Measurements from ENCODE around the gene SPAG6. TPM values are rescaled to one million over a fixed set of nuclear protein-coding genes. Genes with fewer than 3 reads are reported as not detected.

Gene SPAG6
- total RNA-seq, 4 donors from 2014 or later: 0.64 to 0.75 TPM; not detected in 2

DNA sequence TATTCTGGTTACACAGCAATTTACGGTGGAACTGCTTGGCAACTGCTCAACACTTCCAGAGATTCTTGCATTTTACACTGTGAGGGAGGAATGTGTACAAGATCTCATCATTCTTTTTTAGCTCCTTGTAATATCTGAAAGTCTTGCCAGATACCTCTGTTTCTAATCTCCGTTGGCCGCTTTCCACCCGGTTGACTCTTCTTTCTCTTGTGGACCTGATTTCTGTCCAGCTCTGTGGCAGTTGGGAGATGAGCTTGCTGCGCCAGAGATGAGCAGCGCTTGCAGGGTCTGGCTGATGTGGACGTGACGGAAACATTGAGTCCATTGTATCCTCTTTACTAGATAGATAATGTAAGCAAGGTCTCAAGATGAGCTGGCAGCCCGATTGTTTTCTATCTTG, 27.6 kb downstream of the SPAG6 start:
- no peak overlapping the region for H3K4me3 ChIP-seq (ENCODE audit: low read depth, poor library complexity, severe bottlenecking)
- 62 to 63% methylated on average over 9 of the region's 9 CpGs for WGBS, 2 donors
- no peak for TF ChIP-seq POLR2A (IDR thresholded peaks at IDR 0.05)
- TF ChIP-seq CTCF (IDR thresholded peaks at IDR 0.05): no peak
- no peak for DNase-seq (ENCODE audit: low spot score in 2 of 2)
- intact Hi-C loops (cut with DNase I; ENCODE audit: low total_unique reads): no loop called here

- DNase-seq (ENCODE audit: low spot score in 2 of 2): no peak
- TF ChIP-seq POLR2A (IDR thresholded peaks at IDR 0.05) (no peak), CTCF (IDR thresholded peaks at IDR 0.05) (no peak)
- intact Hi-C loops (cut with DNase I; ENCODE audit: low total_unique reads): no loop called here
- WGBS, 2 donors: 82 to 89% methylated on average over 3 of the region's 3 CpGs
- no peak overlapping the region for H3K4me3 ChIP-seq (ENCODE audit: low read depth, poor library complexity, severe bottlenecking)
Measured at GRCh38 chr10:22374489-22375126, 29.3 kb downstream of the SPAG6 start.

GRCh38 chr10:22379059-22379458, 33.8 kb downstream of the SPAG6 start:
- 75 to 81% methylated on average over 3 of the region's 3 CpGs for WGBS, 2 donors
- no peak for DNase-seq (ENCODE audit: low spot score in 2 of 2)
- TF ChIP-seq CTCF (IDR thresholded peaks at IDR 0.05) (no peak), POLR2A (IDR thresholded peaks at IDR 0.05) (no peak)
- H3K4me3 ChIP-seq (ENCODE audit: low read depth, poor library complexity, severe bottlenecking): no peak overlapping the region
- intact Hi-C loops (cut with DNase I; ENCODE audit: low total_unique reads): no loop called here

GRCh38 chr10:22381262-22381661, 36.0 kb downstream of the SPAG6 start:
- 67 to 73% methylated on average over 4 of the region's 4 CpGs for WGBS, 2 donors
- intact Hi-C loops (cut with DNase I; ENCODE audit: low total_unique reads): no loop called here
- no peak overlapping the region for H3K4me3 ChIP-seq (ENCODE audit: low read depth, poor library complexity, severe bottlenecking)
- no peak for TF ChIP-seq POLR2A (IDR thresholded peaks at IDR 0.05)
- no peak for TF ChIP-seq CTCF (IDR thresholded peaks at IDR 0.05)
- no peak for DNase-seq (ENCODE audit: low spot score in 2 of 2)

GRCh38 chr10:22386503-22386902, 41.2 kb downstream of the SPAG6 start:
- WGBS, 2 donors: 79 to 89% methylated on average over 1 of the region's 1 CpG
- intact Hi-C loops (cut with DNase I; ENCODE audit: low total_unique reads): no loop called here
- DNase-seq (ENCODE audit: low spot score in 2 of 2): no peak
- TF ChIP-seq CTCF (IDR thresholded peaks at IDR 0.05) (no peak), POLR2A (IDR thresholded peaks at IDR 0.05) (no peak)
- H3K4me3 ChIP-seq (ENCODE audit: low read depth, poor library complexity, severe bottlenecking): no peak overlapping the region
